ENCODE data around the gene EHHADH.
"Not testable (repeated sequence)": the region's sequence is repeated elsewhere in the genome, so short reads cannot be mapped to it uniquely, and the experiment has no call there.

DNA sequence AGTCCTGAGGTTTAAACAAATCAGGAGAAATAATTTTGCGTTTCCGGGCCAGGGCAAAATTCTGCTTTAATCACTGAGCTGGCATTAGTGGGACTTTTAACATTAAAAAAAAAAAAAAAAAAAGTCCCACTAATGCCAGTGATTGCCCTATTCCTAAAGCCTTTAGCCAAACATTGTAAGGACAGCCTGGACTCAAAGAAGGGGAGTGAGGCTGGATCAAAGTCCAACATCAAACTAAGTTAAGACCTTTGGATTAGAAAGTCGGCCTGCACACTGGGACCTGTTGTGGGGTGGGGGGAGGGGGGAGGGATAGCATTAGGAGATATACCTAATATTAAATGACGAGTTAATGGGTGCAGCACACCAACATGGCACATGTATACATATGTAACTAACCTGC lies 716 bp downstream of the EHHADH start:
- TF ChIP-seq, protein P1, sequence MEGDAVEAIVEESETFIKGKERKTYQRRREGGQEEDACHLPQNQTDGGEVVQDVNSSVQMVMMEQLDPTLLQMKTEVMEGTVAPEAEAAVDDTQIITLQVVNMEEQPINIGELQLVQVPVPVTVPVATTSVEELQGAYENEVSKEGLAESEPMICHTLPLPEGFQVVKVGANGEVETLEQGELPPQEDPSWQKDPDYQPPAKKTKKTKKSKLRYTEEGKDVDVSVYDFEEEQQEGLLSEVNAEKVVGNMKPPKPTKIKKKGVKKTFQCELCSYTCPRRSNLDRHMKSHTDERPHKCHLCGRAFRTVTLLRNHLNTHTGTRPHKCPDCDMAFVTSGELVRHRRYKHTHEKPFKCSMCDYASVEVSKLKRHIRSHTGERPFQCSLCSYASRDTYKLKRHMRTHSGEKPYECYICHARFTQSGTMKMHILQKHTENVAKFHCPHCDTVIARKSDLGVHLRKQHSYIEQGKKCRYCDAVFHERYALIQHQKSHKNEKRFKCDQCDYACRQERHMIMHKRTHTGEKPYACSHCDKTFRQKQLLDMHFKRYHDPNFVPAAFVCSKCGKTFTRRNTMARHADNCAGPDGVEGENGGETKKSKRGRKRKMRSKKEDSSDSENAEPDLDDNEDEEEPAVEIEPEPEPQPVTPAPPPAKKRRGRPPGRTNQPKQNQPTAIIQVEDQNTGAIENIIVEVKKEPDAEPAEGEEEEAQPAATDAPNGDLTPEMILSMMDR (IDR thresholded peaks at IDR 0.05), result not testable (repeated sequence)
- not testable (repeated sequence) for TF ChIP-seq POLR2A (IDR thresholded peaks at IDR 0.05)

Measured in body of pancreas (tissue), 4 donors.